ENCODE measurements around the gene PRKN.

DNA sequence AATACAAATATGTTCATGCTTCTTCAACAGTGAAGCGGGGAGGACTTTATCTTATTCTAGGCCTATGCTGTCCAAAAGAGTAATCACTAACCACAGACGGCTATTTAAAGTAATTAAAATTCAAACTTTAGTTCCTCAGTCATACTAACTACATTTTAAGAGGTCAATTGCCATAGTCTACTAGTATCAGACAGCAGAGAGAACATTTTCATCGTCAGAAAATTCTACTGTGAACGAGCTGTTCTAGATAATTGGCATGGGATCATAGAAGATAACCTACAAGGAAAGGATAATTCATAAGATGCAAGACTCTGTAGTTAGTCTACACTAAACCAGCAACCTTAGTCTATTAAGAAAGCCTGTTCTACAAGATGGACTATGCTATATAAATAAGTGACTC, 44.4 kb downstream of the PRKN start:
- TF ChIP-seq, protein P1, sequence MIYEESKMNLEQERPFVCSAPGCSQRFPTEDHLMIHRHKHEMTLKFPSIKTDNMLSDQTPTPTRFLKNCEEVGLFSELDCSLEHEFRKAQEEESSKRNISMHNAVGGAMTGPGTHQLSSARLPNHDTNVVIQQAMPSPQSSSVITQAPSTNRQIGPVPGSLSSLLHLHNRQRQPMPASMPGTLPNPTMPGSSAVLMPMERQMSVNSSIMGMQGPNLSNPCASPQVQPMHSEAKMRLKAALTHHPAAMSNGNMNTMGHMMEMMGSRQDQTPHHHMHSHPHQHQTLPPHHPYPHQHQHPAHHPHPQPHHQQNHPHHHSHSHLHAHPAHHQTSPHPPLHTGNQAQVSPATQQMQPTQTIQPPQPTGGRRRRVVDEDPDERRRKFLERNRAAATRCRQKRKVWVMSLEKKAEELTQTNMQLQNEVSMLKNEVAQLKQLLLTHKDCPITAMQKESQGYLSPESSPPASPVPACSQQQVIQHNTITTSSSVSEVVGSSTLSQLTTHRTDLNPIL (CRISPR knock-in tag; IDR thresholded peaks at IDR 0.05; ENCODE audit: low read depth): no peak
- no peak for TF ChIP-seq TCF4 (CRISPR knock-in tag; IDR thresholded peaks at IDR 0.05; ENCODE audit: borderline replicate concordance)
- TF ChIP-seq, protein P2, sequence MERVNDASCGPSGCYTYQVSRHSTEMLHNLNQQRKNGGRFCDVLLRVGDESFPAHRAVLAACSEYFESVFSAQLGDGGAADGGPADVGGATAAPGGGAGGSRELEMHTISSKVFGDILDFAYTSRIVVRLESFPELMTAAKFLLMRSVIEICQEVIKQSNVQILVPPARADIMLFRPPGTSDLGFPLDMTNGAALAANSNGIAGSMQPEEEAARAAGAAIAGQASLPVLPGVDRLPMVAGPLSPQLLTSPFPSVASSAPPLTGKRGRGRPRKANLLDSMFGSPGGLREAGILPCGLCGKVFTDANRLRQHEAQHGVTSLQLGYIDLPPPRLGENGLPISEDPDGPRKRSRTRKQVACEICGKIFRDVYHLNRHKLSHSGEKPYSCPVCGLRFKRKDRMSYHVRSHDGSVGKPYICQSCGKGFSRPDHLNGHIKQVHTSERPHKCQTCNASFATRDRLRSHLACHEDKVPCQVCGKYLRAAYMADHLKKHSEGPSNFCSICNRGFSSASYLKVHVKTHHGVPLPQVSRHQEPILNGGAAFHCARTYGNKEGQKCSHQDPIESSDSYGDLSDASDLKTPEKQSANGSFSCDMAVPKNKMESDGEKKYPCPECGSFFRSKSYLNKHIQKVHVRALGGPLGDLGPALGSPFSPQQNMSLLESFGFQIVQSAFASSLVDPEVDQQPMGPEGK (CRISPR knock-in tag; IDR thresholded peaks at IDR 0.05; ENCODE audit: borderline replicate concordance): no peak

All from SK-N-SH treated with all-trans-retinoic acid at 6 μM for 48 hours (cell line).